Measurements from ENCODE around the gene PGLYRP2. TPM values are rescaled to one million over a fixed set of nuclear protein-coding genes. Genes with fewer than 3 reads are reported as not detected.

PGLYRP2 gene
- total and polyA plus RNA-seq, 9 of the 15 experiments (the other 6 are each of a cell fraction or from before 2014, with no cell fraction given) = not detected

- DNase-seq (ENCODE audit: extremely low read depth in 1 of 4, low spot score in 3 of 4) = no peak
- intact Hi-C loops (cut with micrococcal nuclease) = no loop called here
- in situ Hi-C loops (cut with MboI) = no loop called here
- no peak overlapping the region for H2AFZ ChIP-seq (ENCODE audit: low read depth, low read length)
- BruUV-seq (replicated peaks) = no TSS peak
- H3K4me1 ChIP-seq (replicated peaks in 1 of 2; ENCODE audit: control insufficient read depth in 2 of 2, insufficient read depth in 2 of 2, low read length in 2 of 2) = peaks cover 3 to 20% of the 10 kb centered on the region in 2 experiments; a peak in 4 of 5 replicates
- POLR2A ChIA-PET = interaction anchor here (0.7 to 1.4 kb wide), 3 partner anchors 16 to 1047 kb away, joined by 3 to 5 read pairs (median 3); partner anchors contain the start of gene AKAP8L
- H3K79me2 ChIP-seq (ENCODE audit: control insufficient read depth, insufficient read depth, low read length) = no peaks in the 10 kb centered on the region
- no peak for FAIRE-seq
- H3K4me3 ChIP-seq = no peak overlapping the region
- H3K36me3 ChIP-seq (ENCODE audit: control insufficient read depth, insufficient read depth, low read length) = no peaks in the 10 kb centered on the region
- ATAC-seq = no peak
- TF ChIP-seq CEBPG (CRISPR knock-in tag; IDR thresholded peaks at IDR 0.05) = no peak
- TF ChIP-seq CEBPG (tag; conservative IDR thresholded peaks at IDR 0.05 in 1 of 2, IDR thresholded peaks at IDR 0.05 in 1 of 2) = peak in 1 of 2 experiments; percentile 36; a peak in 1 of 4 replicates
- TF ChIP-seq BRCA1 (IDR thresholded peaks at IDR 0.05) = no peak
- TF ChIP-seq BRCA1 (CRISPR knock-in tag; IDR thresholded peaks at IDR 0.05) = no peak
- TF ChIP-seq ZNF512 (tag; IDR thresholded peaks at IDR 0.05) = peak; percentile 86
- TF ChIP-seq CEBPB (tag; IDR thresholded peaks at IDR 0.05) = peak; percentile 41; the same call in 1 of the 2 replicates
- no peak for TF ChIP-seq KAT8 (IDR thresholded peaks at IDR 0.05; ENCODE audit: low read depth)
- no peaks in the 10 kb centered on the region for H3K9me3 ChIP-seq (replicated peaks; ENCODE audit: control insufficient read depth, insufficient read depth, low read depth, low read length)
- no peaks in the 10 kb centered on the region for H3K9me1 ChIP-seq (ENCODE audit: control insufficient read depth, insufficient read depth, low read length)
- no peaks in the 10 kb centered on the region for H4K20me1 ChIP-seq (replicated peaks; ENCODE audit: control insufficient read depth, insufficient read depth, low read length)
- no peak overlapping the region for H3K4me2 ChIP-seq (ENCODE audit: insufficient read depth, low read length)
- 18% methylated on average over 5 of the region's 6 CpGs for WGBS (ENCODE audit: insufficient coverage, low coverage, missing lambda C conversion rate)
- H3K27ac ChIP-seq (ENCODE audit: extremely low read depth, low read depth, low read length) = no peak overlapping the region
- CTCF ChIA-PET (ENCODE audit: low intra/inter-chr PET ratio) = no interaction called here
- no peak overlapping the region for H3K9ac ChIP-seq (ENCODE audit: insufficient read depth in 1 of 2, low read depth in 2 of 2, low read length in 2 of 2)
- peaks cover 10 to 25% of the 10 kb centered on the region in 2 experiments; a peak in 4 of 5 replicates for H3K27me3 ChIP-seq (ENCODE audit: control insufficient read depth in 2 of 2, insufficient read depth in 2 of 2, low read length in 2 of 2)
Measured at GRCh38 chr19:15467734-15468214, 11.5 kb downstream of the PGLYRP2 start.
